Lower lobe of right lung (tissue), 2 donors: ENCODE data around the gene TIMP3. TPM values are rescaled to one million over a fixed set of nuclear protein-coding genes. Genes with fewer than 3 reads are reported as not detected.
"Not testable (repeated sequence)": the region's sequence is repeated elsewhere in the genome, so short reads cannot be mapped to it uniquely, and the experiment has no call there.

Experiments used
- ATAC-seq, 2 donors: fragments of 200-7000 bp; cut with Tn5 transposase; one replicate each; pipeline ENCODE4 v1.9.1; 2020 to 2022; ENCODE audit warnings: mild to moderate bottlenecking in 2 of 2, moderate library complexity in 2 of 2
- DNase-seq: peaks from one replicate; pipeline ENCODE4 v3.0.0-alpha.2; 2020
- H3K27ac ChIP-seq: fragments of 200-600 bp; one replicate; pipeline ENCODE4 v1.8.0; 2022
- H3K27me3 ChIP-seq: fragments of 200-600 bp; one replicate; pipeline ENCODE4 v1.8.0; 2022; ENCODE audit warnings: low read depth
- H3K36me3 ChIP-seq: fragments of 200-600 bp; one replicate; pipeline ENCODE4 v1.8.0; 2022; ENCODE audit warnings: mild to moderate bottlenecking
- H3K4me1 ChIP-seq: fragments of 200-600 bp; one replicate; pipeline ENCODE4 v1.8.0; 2022
- H3K4me3 ChIP-seq: fragments of 200-600 bp; one replicate; pipeline ENCODE4 v1.8.0; 2022; ENCODE audit warnings: mild to moderate bottlenecking
- H3K9me3 ChIP-seq: fragments of 200-600 bp; one replicate; pipeline ENCODE4 v1.8.0; 2022
- CTCF ChIP-seq: fragments of 200-600 bp; IDR thresholded peaks from one replicate; pipeline ENCODE4 v1.8.0; 2022; ENCODE audit warnings: antibody characterized with exemption, mild to moderate bottlenecking
- intact Hi-C: fragments of 100-400 bp; cut with DNase I; formaldehyde crosslinking; loops from one replicate; pipeline ENCODE4 v1.11.0; 2022
- total RNA-seq: library from RNA; stranded (reverse); fragmentation: NEBNext Ultra II Directional; extraction: Animal tissue kit (Norgen Biotek cat#: 25700); gene quantifications from one replicate; pipeline ENCODE4 v1.2.1, GENCODE V29; 2021
- donor health status: DM: no; HTN: yes; CAD: no; lungs with severe emphysema.

TIMP3 gene
- total RNA-seq, 1 donor from 2014 or later: 390 TPM

GRCh38 chr22:32866953-32867352 is 65.4 kb downstream of the TIMP3 start:
- no peak for TF ChIP-seq CTCF
- Histone ChIP-seq H3K27me3 (no peaks in the 10 kb centered on the region), H3K36me3 (peaks cover 3% of the 10 kb centered on the region), H3K4me3 (no peak overlapping the region), H3K27ac (no peak overlapping the region), H3K4me1 (no peaks in the 10 kb centered on the region), H3K9me3 (no peaks in the 10 kb centered on the region)
- no peak for DNase-seq
- intact Hi-C loops: no loop called here
- ATAC-seq: no peak

- H3K36me3 ChIP-seq: no peaks in the 10 kb centered on the region
- ATAC-seq: no peak
Measured at GRCh38 chr22:32868946-32869345, 67.4 kb downstream of the TIMP3 start.

GRCh38 chr22:32870474-32870873 is 69.0 kb downstream of the TIMP3 start:
- Histone ChIP-seq H3K4me1 (peaks cover 8% of the 10 kb centered on the region), H3K36me3 (no peaks in the 10 kb centered on the region), H3K27me3 (no peaks in the 10 kb centered on the region), H3K27ac (no peak overlapping the region), H3K9me3 (no peaks in the 10 kb centered on the region), H3K4me3 (no peak overlapping the region)
- ATAC-seq (no peak), DNase-seq (no peak)
- TF ChIP-seq CTCF: no peak
- intact Hi-C loops: no loop called here

More at GRCh38 chr22:32868946-32869345, 67.4 kb downstream of the TIMP3 start:
- no peak overlapping the region for H3K27ac ChIP-seq
- H3K4me1 ChIP-seq: no peaks in the 10 kb centered on the region
- intact Hi-C loops: no loop called here
- no peaks in the 10 kb centered on the region for H3K27me3 ChIP-seq
- no peak for TF ChIP-seq CTCF
- no peak for DNase-seq
- no peak overlapping the region for H3K4me3 ChIP-seq
- H3K9me3 ChIP-seq: no peaks in the 10 kb centered on the region

- H3K27me3 ChIP-seq, H3K9me3 ChIP-seq, H3K4me3 ChIP-seq, H3K36me3 ChIP-seq, ATAC-seq, intact Hi-C loops, H3K4me1 ChIP-seq, H3K27ac ChIP-seq, DNase-seq: not testable (repeated sequence)
Measured at GRCh38 chr22:32873604-32874003, 72.1 kb downstream of the TIMP3 start.

- Histone ChIP-seq H3K9me3 (no peaks in the 10 kb centered on the region), H3K4me3 (no peak overlapping the region), H3K27ac (no peak overlapping the region), H3K27me3 (no peaks in the 10 kb centered on the region), H3K4me1 (peaks cover 8% of the 10 kb centered on the region), H3K36me3 (no peaks in the 10 kb centered on the region)
- DNase-seq (no peak), ATAC-seq (peak; percentile 62 to 84)
- intact Hi-C loops: no loop called here
- no peak for TF ChIP-seq CTCF
Measured at GRCh38 chr22:32874385-32874784, 72.9 kb downstream of the TIMP3 start.

GRCh38 chr22:32874976-32875375 is 73.5 kb downstream of the TIMP3 start:
- no peak for ATAC-seq
- no peaks in the 10 kb centered on the region for H3K27me3 ChIP-seq
- H3K36me3 ChIP-seq: no peaks in the 10 kb centered on the region
- peaks cover 9% of the 10 kb centered on the region for H3K4me1 ChIP-seq
- no peak for TF ChIP-seq CTCF
- intact Hi-C loops: no loop called here
- no peak overlapping the region for H3K27ac ChIP-seq
- H3K9me3 ChIP-seq: no peaks in the 10 kb centered on the region
- no peak overlapping the region for H3K4me3 ChIP-seq
- no peak for DNase-seq
